Measurements from ENCODE around the gene TSG101.

- no peak for TF ChIP-seq CTCF (IDR thresholded peaks at IDR 0.05; ENCODE audit: low read depth, low read length)
- no peak for TF ChIP-seq EZH2phosphoT487 (IDR thresholded peaks at IDR 0.05; ENCODE audit: low read depth)
Observed at GRCh38 chr11:18466402-18466801, 60.3 kb downstream of the TSG101 start.

All from OCI-LY3 (cell line).